SU-DHL-6 (cell line): ENCODE results near the gene CHFR.

Source experiments
- H2AFZ ChIP-seq: fragments of 200-600 bp; sonication (generic); 2 replicates; pipeline ENCODE4 v1.6.1; 2014; ENCODE audit warnings: low read depth, mild to moderate bottlenecking, moderate library complexity, mixed read lengths, antibody characterized with exemption, low read length; ENCODE audit not compliant: severe bottlenecking
- H3F3A ChIP-seq: fragments of 200-600 bp; shearing (Covaris generic); 2 replicates; pipeline ENCODE4 v1.6.0; 2016; ENCODE audit warnings: antibody characterized with exemption, mild to moderate bottlenecking; ENCODE audit not compliant: insufficient read depth
- H3K27ac ChIP-seq: fragments of 200-600 bp; sonication (generic); 2 replicates; pipeline ENCODE4 v1.5.1; 2016; ENCODE audit warnings: low read depth, mild to moderate bottlenecking, low read length, moderate library complexity, mixed read lengths
- H3K27me3 ChIP-seq: fragments of 200-600 bp; sonication (generic), shearing (Covaris generic); 2 replicates; pipeline ENCODE4 v1.6.0; 2014; ENCODE audit warnings: mild to moderate bottlenecking, low read length
- H3K36me3 ChIP-seq: fragments of 200-600 bp; sonication (generic); 2 replicates; pipeline ENCODE4 v1.6.1; 2014; ENCODE audit warnings: mild to moderate bottlenecking, low read length, mixed read lengths
- H3K4me2 ChIP-seq: fragments of 300-600, 200-600 bp; shearing (Covaris generic), sonication (generic); 2 replicates; pipeline ENCODE4 v1.6.0; 2014; ENCODE audit warnings: low read length, low read depth, mild to moderate bottlenecking; ENCODE audit not compliant: poor library complexity, severe bottlenecking
- H3K4me3 ChIP-seq: fragments of 200-600 bp; sonication (generic); 2 replicates; pipeline ENCODE4 v1.5.1; 2014; ENCODE audit warnings: antibody characterized with exemption, low read length, mild to moderate bottlenecking, mixed read lengths; ENCODE audit not compliant: insufficient read depth, poor library complexity, severe bottlenecking
- H3K79me2 ChIP-seq: fragments of 200-600 bp; sonication (generic); 2 replicates; pipeline ENCODE4 v1.6.1; 2014; ENCODE audit warnings: mild to moderate bottlenecking, low read length, moderate library complexity; ENCODE audit not compliant: insufficient read depth
- H3K9ac ChIP-seq: fragments of 200-600 bp; sonication (generic); 2 replicates; pipeline ENCODE4 v1.7.0; 2014; ENCODE audit warnings: mild to moderate bottlenecking, low read length
- H3K9me2 ChIP-seq: fragments of 200-600 bp; sonication (generic); replicated peaks from 2 replicates; pipeline ENCODE4 v1.6.1; 2014; ENCODE audit warnings: low read length; ENCODE audit not compliant: insufficient read depth
- H3K9me3 ChIP-seq: fragments of 200-600 bp; sonication (generic); 2 replicates; pipeline ENCODE4 v1.6.1; 2014; ENCODE audit warnings: low read length, mixed read lengths; ENCODE audit not compliant: insufficient read depth
- H4K20me1 ChIP-seq: fragments of 200-600 bp; sonication (generic); 2 replicates; pipeline ENCODE4 v1.6.1; 2014; ENCODE audit warnings: low read depth, mild to moderate bottlenecking, antibody characterized with exemption, low read length, moderate library complexity, mixed read lengths
- CTCF ChIP-seq: fragments of 200-600 bp; sonication (generic); IDR thresholded peaks from one replicate; pipeline ENCODE4 v1.5.1; 2017; ENCODE audit warnings: antibody characterized with exemption, mild to moderate bottlenecking, low read length, moderate library complexity; ENCODE audit not compliant: insufficient read depth, poor library complexity, severe bottlenecking
- EZH2phosphoT487 ChIP-seq: fragments of 200-600 bp; sonication (generic), shearing (Covaris generic); conservative IDR thresholded peaks from 2 replicates; pipeline ENCODE4 v1.6.1; 2018; ENCODE audit warnings: mild to moderate bottlenecking, antibody characterized with exemption, low read length, moderate library complexity, mixed read lengths

The CHFR gene

GRCh38 chr12:132851465-132851864 lies 35.9 kb downstream of the CHFR start:
- Histone ChIP-seq H3F3A (no peaks in the 10 kb centered on the region), H2AFZ (no peak overlapping the region), H3K79me2 (no peaks in the 10 kb centered on the region), H3K9me2 (no peaks in the 10 kb centered on the region), H3K4me2 (no peak overlapping the region), H3K4me3 (no peak overlapping the region), H3K27ac (no peak overlapping the region), H3K9ac (no peak overlapping the region), H3K36me3 (no peaks in the 10 kb centered on the region), H4K20me1 (no peaks in the 10 kb centered on the region), H3K27me3 (no peaks in the 10 kb centered on the region), H3K9me3 (no peaks in the 10 kb centered on the region)
- no peak for TF ChIP-seq CTCF
- no peak for TF ChIP-seq EZH2phosphoT487

GRCh38 chr12:132850291-132850690 lies 37.1 kb downstream of the CHFR start:
- Histone ChIP-seq H3K9ac (no peak overlapping the region), H3K9me3 (no peaks in the 10 kb centered on the region), H3K4me3 (no peak overlapping the region), H3K27ac (no peak overlapping the region), H3K27me3 (no peaks in the 10 kb centered on the region), H3K4me2 (no peak overlapping the region), H2AFZ (no peak overlapping the region), H3K9me2 (no peaks in the 10 kb centered on the region), H3F3A (no peaks in the 10 kb centered on the region), H3K36me3 (no peaks in the 10 kb centered on the region), H4K20me1 (no peaks in the 10 kb centered on the region), H3K79me2 (no peaks in the 10 kb centered on the region)
- TF ChIP-seq EZH2phosphoT487: no peak
- no peak for TF ChIP-seq CTCF

GRCh38 chr12:132848521-132848920 lies 38.9 kb downstream of the CHFR start:
- Histone ChIP-seq H3K9me3 (no peaks in the 10 kb centered on the region), H3K79me2 (no peaks in the 10 kb centered on the region), H3K27ac (no peak overlapping the region), H3K9ac (no peak overlapping the region), H3F3A (no peaks in the 10 kb centered on the region), H2AFZ (no peak overlapping the region), H3K27me3 (no peaks in the 10 kb centered on the region), H3K4me3 (no peak overlapping the region), H3K9me2 (no peaks in the 10 kb centered on the region), H4K20me1 (no peaks in the 10 kb centered on the region), H3K36me3 (no peaks in the 10 kb centered on the region), H3K4me2 (no peak overlapping the region)
- TF ChIP-seq CTCF: no peak
- no peak for TF ChIP-seq EZH2phosphoT487
